ENCODE measurements around the gene STK33. TPM values are rescaled to one million over a fixed set of nuclear protein-coding genes. Genes with fewer than 3 reads are reported as not detected.

Gene STK33
- total RNA-seq: 1 to 10 TPM; 1.1 to 1.5 (median 1.4) TPM

GRCh38 chr11:8593935-8594909 is at the start of gene STK33:
Gene STK33, minus strand, starts transcription at chr11:8594228. Its CDS starts 119,323 bp downstream, at chr11:8474905.
- peak within 1 kb of the TSS; percentile 73 for H3K4me3 Mint-ChIP-seq
- no peak for DNase-seq
- ATAC-seq: peak; percentile 82 to 86
- peaks cover 47% of the 10 kb centered on the region for H3K27me3 Mint-ChIP-seq (ENCODE audit: low read depth)
- peaks cover 3% of the 10 kb centered on the region for H3K4me1 Mint-ChIP-seq (ENCODE audit: low read depth)
- H3K9me3 Mint-ChIP-seq: no peaks in the 10 kb centered on the region
- H3K36me3 Mint-ChIP-seq (ENCODE audit: insufficient read depth): no peaks in the 10 kb centered on the region

GRCh38 chr11:8642196-8642841 is 48.3 kb upstream of the STK33 start:
- Mint-ChIP-seq H3K4me1 (ENCODE audit: low read depth) (no peaks in the 10 kb centered on the region), H3K9me3 (no peaks in the 10 kb centered on the region), H3K4me3 (no peak overlapping the region), H3K27me3 (ENCODE audit: low read depth) (no peaks in the 10 kb centered on the region), H3K36me3 (ENCODE audit: insufficient read depth) (peaks cover 50% of the 10 kb centered on the region)
- DNase-seq (no peak), ATAC-seq (no peak)

GRCh38 chr11:8641332-8641731 is 47.3 kb upstream of the STK33 start:
- Mint-ChIP-seq H3K4me1 (ENCODE audit: low read depth) (no peaks in the 10 kb centered on the region), H3K9me3 (peaks cover 7% of the 10 kb centered on the region), H3K27me3 (ENCODE audit: low read depth) (no peaks in the 10 kb centered on the region), H3K4me3 (no peak overlapping the region), H3K36me3 (ENCODE audit: insufficient read depth) (peaks cover 52% of the 10 kb centered on the region)
- ATAC-seq: no peak
- no peak for DNase-seq

GRCh38 chr11:8640267-8640906 is 46.4 kb upstream of the STK33 start:
- peaks cover 14% of the 10 kb centered on the region for H3K9me3 Mint-ChIP-seq
- peaks cover 59% of the 10 kb centered on the region for H3K36me3 Mint-ChIP-seq (ENCODE audit: insufficient read depth)
- ATAC-seq: no peak
- no peaks in the 10 kb centered on the region for H3K4me1 Mint-ChIP-seq (ENCODE audit: low read depth)
- no peak overlapping the region for H3K4me3 Mint-ChIP-seq
- no peak for DNase-seq
- H3K27me3 Mint-ChIP-seq (ENCODE audit: low read depth): no peaks in the 10 kb centered on the region

GRCh38 chr11:8639655-8640054 is 45.6 kb upstream of the STK33 start:
- Mint-ChIP-seq H3K4me3 (no peak overlapping the region), H3K36me3 (ENCODE audit: insufficient read depth) (peaks cover 59% of the 10 kb centered on the region), H3K9me3 (peaks cover 14% of the 10 kb centered on the region), H3K27me3 (ENCODE audit: low read depth) (no peaks in the 10 kb centered on the region), H3K4me1 (ENCODE audit: low read depth) (no peaks in the 10 kb centered on the region)
- no peak for DNase-seq
- no peak for ATAC-seq

GRCh38 chr11:8638300-8638699 is 44.3 kb upstream of the STK33 start:
- H3K9me3 Mint-ChIP-seq: peaks cover 14% of the 10 kb centered on the region
- no peak overlapping the region for H3K4me3 Mint-ChIP-seq
- no peak for ATAC-seq
- H3K4me1 Mint-ChIP-seq (ENCODE audit: low read depth): no peaks in the 10 kb centered on the region
- peaks cover 62% of the 10 kb centered on the region for H3K36me3 Mint-ChIP-seq (ENCODE audit: insufficient read depth)
- no peaks in the 10 kb centered on the region for H3K27me3 Mint-ChIP-seq (ENCODE audit: low read depth)
- DNase-seq: no peak

GRCh38 chr11:8636127-8636526 is 42.1 kb upstream of the STK33 start:
- no peak for DNase-seq
- Mint-ChIP-seq H3K36me3 (ENCODE audit: insufficient read depth) (peaks cover 59% of the 10 kb centered on the region), H3K4me1 (ENCODE audit: low read depth) (peaks cover 2% of the 10 kb centered on the region), H3K4me3 (no peak overlapping the region), H3K9me3 (peaks cover 14% of the 10 kb centered on the region), H3K27me3 (ENCODE audit: low read depth) (no peaks in the 10 kb centered on the region)
- no peak for ATAC-seq

- Mint-ChIP-seq H3K9me3 (peaks cover 14% of the 10 kb centered on the region), H3K4me3 (no peak overlapping the region), H3K36me3 (ENCODE audit: insufficient read depth) (peaks cover 55% of the 10 kb centered on the region), H3K27me3 (ENCODE audit: low read depth) (no peaks in the 10 kb centered on the region), H3K4me1 (ENCODE audit: low read depth) (peaks cover 2% of the 10 kb centered on the region)
- DNase-seq (no peak), ATAC-seq (no peak)
Observed at GRCh38 chr11:8634498-8634897, 40.5 kb upstream of the STK33 start.

- Mint-ChIP-seq H3K27me3 (ENCODE audit: low read depth) (no peaks in the 10 kb centered on the region), H3K9me3 (peaks cover 9% of the 10 kb centered on the region), H3K4me1 (ENCODE audit: low read depth) (peaks cover 2% of the 10 kb centered on the region), H3K4me3 (no peak overlapping the region), H3K36me3 (ENCODE audit: insufficient read depth) (peaks cover 31% of the 10 kb centered on the region)
- ATAC-seq: no peak
- no peak for DNase-seq
Observed at GRCh38 chr11:8631395-8632118, 37.5 kb upstream of the STK33 start.

- H3K4me1 Mint-ChIP-seq (ENCODE audit: low read depth): no peaks in the 10 kb centered on the region
- H3K4me3 Mint-ChIP-seq: no peak overlapping the region
- ATAC-seq: no peak
- no peaks in the 10 kb centered on the region for H3K9me3 Mint-ChIP-seq
- no peaks in the 10 kb centered on the region for H3K27me3 Mint-ChIP-seq (ENCODE audit: low read depth)
- no peak for DNase-seq
- H3K36me3 Mint-ChIP-seq (ENCODE audit: insufficient read depth): peaks cover 26% of the 10 kb centered on the region
Observed at GRCh38 chr11:8624698-8625097, 30.7 kb upstream of the STK33 start.

GRCh38 chr11:8621147-8621546 is 27.1 kb upstream of the STK33 start:
- H3K27me3 Mint-ChIP-seq (ENCODE audit: low read depth): no peaks in the 10 kb centered on the region

GRCh38 chr11:8617063-8617462 is 23.0 kb upstream of the STK33 start:
- Mint-ChIP-seq H3K9me3 (no peaks in the 10 kb centered on the region), H3K4me3 (no peak overlapping the region), H3K4me1 (ENCODE audit: low read depth) (no peaks in the 10 kb centered on the region), H3K36me3 (ENCODE audit: insufficient read depth) (peaks cover 28% of the 10 kb centered on the region), H3K27me3 (ENCODE audit: low read depth) (no peaks in the 10 kb centered on the region)
- no peak for DNase-seq
- ATAC-seq: no peak

More at GRCh38 chr11:8621147-8621546, 27.1 kb upstream of the STK33 start:
- H3K36me3 Mint-ChIP-seq (ENCODE audit: insufficient read depth): peaks cover 33% of the 10 kb centered on the region
- H3K4me1 Mint-ChIP-seq (ENCODE audit: low read depth): no peaks in the 10 kb centered on the region
- ATAC-seq: no peak
- no peaks in the 10 kb centered on the region for H3K9me3 Mint-ChIP-seq
- no peak overlapping the region for H3K4me3 Mint-ChIP-seq
- DNase-seq: no peak

GRCh38 chr11:8615291-8616032 is 21.4 kb upstream of the STK33 start:
- H3K9me3 Mint-ChIP-seq: no peaks in the 10 kb centered on the region
- H3K27me3 Mint-ChIP-seq (ENCODE audit: low read depth): no peaks in the 10 kb centered on the region
- peaks cover 24% of the 10 kb centered on the region for H3K36me3 Mint-ChIP-seq (ENCODE audit: insufficient read depth)
- ATAC-seq (no peak), DNase-seq (no peak)
- no peak overlapping the region for H3K4me3 Mint-ChIP-seq
- peaks cover 3% of the 10 kb centered on the region for H3K4me1 Mint-ChIP-seq (ENCODE audit: low read depth)

Data from activated T-cell treated with anti-CD3 and anti-CD28 coated beads, Interleukin-2, amount 50 U/mL, for 4 hours (primary cell).